NCI-H1436 treated with DMSO at 0.1 percent for 48 hours (cell line): ENCODE results near the gene CA10.

ENCODE experiments used
- DNase-seq: peaks from one replicate; lab custom pipeline; 2025; lab: John Stamatoyannopoulos, UW

Gene CA10

GRCh38 chr17:51817955-51818354 lies 340.6 kb downstream of the CA10 start:
- no peak for DNase-seq

GRCh38 chr17:51817117-51817516 lies 341.4 kb downstream of the CA10 start:
- no peak for DNase-seq

DNA sequence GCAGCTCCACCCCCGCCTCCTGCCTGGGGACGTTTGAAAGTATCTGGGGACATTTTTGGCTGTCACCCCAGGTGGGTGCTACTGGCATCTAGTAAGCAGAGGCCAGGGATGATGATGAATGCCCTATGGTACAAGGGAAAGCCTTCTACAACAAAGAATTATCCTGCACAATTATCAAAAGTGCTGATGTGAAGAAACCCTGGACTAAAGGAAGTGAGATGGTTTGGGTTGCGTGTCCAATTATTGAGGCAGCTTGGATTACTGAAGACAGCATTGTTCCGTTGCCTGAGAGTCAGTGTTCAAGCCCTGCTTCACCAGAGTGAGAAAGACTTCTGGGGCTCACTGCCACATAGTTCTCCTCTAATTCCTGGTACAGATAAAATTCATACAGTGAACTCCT lies 343.4 kb downstream of the CA10 start:
- DNase-seq = no peak

DNA sequence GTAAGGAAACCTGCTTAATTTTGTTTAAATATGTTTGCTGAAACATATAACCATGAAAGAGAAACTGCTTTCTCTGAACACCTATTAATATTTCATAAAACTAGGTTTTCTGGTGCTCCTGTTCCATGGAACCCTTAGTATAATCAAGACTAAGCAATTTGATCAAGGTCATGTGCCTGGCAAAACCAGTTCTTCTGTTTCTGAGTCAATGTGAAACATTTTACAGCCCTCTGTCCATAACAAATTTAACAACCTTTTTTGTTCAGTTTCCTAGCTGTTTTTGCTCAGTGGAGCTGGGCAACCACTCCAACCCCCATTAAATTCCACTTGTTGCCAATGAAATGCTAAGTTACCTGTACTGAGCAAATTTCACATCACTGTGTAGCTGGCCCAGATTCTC lies 344.0 kb downstream of the CA10 start:
- DNase-seq = no peak

DNA sequence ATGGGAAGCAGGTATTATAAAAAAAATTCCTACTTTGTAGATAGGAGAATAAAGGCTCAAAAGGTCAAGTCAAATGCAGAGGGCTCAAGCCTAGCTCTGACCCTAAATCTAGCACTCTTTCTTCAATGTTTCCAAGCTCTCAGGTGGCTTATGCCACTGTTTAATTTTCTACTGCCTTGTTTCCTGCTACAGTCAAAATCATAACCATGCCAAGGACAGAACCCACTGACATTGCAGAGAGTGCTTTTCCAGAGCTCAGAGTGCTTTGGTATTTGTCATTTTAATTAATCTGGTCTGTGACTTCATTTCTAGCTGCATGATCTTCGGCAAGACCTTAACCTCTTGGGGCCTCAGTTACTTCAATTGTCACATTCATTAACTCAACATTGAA lies 344.7 kb downstream of the CA10 start:
- DNase-seq = no peak

GRCh38 chr17:51813140-51813783 lies 345.3 kb downstream of the CA10 start:
- no peak for DNase-seq

- DNase-seq = no peak
Measured at GRCh38 chr17:51807460-51807859, 351.1 kb downstream of the CA10 start.

DNA sequence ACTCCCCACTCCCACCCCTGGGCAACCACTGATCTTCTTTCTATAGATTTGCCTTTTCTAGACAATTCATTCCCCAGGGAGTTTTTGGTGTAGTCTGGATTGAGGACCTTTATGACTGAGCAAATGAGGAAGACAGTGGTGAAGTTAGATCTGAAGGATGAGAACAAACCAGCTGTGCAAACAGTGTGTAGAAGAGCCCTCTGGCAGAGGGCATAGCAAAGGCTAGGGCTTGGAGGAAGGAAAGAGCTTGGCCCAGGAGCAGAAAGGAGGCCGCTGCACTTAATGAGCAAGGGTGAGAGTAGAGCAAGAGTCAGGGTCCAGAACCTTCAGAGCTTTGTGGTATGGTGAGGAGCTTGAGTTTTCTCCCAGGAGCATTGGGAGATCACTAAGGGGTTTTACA lies 352.7 kb downstream of the CA10 start:
- no peak for DNase-seq

DNA sequence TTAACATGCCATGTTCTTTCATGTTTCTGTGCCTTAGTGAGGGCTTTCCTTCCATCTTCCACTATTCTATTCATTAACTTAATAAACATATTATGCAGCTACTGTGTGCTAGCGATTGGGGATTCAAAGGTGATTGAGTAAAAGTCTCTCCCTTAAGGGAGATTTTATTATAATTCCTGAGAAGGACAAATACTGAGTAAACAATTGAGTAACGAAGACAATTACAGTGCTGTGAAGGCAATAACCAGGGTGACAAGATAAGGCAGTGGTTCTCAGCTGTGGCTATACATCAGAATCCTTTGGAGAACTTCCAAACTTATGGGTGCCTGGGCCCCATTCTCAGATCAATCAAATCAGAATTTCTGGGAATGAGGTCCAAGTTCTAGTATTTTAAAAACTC lies 353.3 kb downstream of the CA10 start:
- DNase-seq = no peak

DNA sequence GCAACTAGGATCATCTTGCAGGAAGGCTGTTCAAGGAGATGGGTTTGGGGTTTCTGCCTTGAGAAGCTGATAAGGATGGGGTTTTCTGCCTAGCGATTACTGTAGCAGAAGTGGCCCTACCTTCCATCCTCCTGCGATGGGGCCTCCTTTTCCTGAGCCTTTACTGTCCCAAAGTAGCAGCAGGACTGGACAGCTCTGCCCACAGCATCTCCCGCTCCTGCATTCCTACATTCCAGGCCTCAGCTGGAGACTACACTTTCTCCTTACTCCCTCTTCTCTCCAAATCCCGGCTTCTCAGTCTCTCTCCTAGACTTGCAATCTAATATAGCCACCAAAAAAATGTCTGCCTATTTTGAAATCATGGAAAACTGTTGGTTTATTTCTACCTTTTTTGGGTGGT lies 355.4 kb downstream of the CA10 start:
- no peak for DNase-seq

GRCh38 chr17:51802544-51802943 lies 356.0 kb downstream of the CA10 start:
- DNase-seq = no peak

DNA sequence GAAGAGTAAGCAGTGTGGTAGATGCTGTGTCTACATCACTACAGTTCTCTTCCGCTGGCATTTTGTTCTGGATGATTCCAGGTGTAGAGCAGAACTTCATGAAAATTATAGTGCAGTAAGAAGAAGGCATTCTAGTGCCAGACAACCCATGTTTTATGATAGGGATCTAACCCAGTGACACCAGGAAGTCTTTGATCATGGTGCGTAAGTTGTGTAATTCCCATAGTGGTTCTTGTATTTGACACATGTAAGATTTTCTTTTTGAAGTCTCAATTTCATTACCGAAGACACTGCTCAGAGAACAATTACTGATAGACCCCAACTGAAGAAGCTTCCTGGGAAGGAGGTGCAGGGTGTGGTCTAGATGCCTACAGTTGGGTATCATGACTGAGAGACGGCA lies 356.9 kb downstream of the CA10 start:
- DNase-seq = no peak

DNA sequence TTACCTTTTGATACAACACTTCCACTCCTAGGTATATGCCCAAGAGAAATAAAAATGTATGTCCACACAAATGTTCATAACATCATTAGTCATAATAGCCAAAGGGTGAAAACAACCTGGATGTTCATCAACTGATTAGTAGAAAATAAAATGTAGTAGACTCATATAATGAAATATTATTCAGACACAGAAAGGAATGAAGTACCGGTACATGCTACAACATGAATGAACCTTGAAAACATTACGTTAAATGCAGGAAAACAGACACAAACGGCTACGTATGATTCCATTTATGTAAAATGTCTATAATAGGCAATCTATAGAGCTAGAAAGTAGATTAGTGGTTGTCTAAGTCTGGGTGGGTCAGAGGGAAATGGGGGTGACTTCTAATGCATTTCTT lies 358.5 kb downstream of the CA10 start:
- DNase-seq = no peak

DNA sequence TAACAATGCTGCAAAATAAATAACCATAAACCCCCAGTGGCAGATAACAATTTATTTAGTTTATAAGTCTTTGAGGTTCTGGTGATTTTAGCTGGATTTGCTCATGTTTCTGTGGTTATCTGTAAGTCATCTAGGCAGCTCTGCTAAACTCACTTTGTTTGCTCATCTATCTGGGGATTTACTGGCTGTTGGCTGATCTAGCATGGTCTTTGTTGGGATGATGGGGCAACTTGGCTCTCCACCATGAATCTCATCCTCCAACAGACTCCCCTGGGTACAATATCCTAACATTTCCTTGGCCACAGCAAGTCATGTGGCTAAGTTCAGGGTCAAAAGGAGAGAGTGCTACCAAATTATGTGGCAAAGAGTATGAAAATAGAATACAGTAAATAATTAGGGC lies 359.3 kb downstream of the CA10 start:
- no peak for DNase-seq

DNA sequence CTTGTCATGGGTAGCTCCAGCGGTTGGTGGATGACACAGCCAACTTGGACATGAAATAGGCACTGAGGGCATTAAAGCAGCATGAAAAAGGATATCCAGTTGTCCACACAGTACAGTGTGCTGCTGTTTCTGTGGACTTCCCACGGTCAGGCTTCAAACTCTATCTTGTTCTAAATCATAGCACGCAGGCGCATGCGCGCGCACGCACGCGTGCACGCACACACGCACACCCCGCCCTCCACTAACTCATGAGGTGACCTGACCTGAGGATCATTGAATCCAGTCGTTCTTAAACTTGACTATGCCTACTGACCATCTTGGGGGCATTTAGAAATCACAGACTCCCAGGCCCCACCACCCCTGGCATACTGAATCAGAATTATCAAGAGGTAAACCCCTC lies 361.4 kb downstream of the CA10 start:
- no peak for DNase-seq

GRCh38 chr17:51796026-51796425 lies 362.5 kb downstream of the CA10 start:
- no peak for DNase-seq

DNA sequence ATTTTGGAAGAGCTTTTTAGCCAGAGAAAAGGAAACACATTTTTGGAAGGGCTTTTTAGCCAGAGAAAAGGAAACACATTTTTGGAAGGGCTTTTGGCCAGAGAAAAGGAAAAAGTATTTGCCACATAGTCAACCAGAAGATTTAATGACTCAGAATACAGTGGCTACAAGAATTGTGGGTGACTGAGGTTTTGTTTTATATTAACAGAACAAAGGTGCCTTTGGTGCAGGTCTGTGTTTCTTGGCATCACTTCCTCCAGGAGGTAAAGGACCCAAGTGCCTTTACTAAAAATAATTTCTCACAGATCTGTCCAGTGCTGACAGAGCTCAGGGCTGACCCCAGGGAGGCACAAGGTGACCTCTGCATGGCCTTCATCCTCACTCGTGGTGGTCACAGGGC lies 363.1 kb downstream of the CA10 start:
- DNase-seq = no peak

DNA sequence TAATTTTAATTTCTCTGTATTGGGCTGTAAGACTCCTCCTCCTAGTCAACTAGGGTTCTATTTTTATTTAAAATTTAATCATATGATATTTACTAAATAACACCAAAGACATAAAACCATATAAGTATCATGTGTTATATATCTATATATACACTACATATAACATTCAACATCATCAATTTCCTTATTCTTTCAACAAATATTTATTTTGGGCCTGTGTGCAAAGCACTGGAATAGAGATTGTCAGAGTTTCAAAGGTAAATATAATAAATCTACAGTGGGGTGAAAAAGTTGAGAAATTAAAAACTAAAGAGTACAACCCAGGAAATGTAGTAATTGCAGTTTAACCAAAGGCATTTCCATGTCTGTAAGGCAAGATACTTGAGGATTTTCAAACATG lies 364.0 kb downstream of the CA10 start:
- no peak for DNase-seq

- no peak for DNase-seq
Measured at GRCh38 chr17:51793686-51794085, 364.8 kb downstream of the CA10 start.

GRCh38 chr17:51778842-51779241 lies 379.7 kb downstream of the CA10 start:
- DNase-seq = no peak

- DNase-seq = no peak
Measured at GRCh38 chr17:51770027-51770759, 388.3 kb downstream of the CA10 start.

DNA sequence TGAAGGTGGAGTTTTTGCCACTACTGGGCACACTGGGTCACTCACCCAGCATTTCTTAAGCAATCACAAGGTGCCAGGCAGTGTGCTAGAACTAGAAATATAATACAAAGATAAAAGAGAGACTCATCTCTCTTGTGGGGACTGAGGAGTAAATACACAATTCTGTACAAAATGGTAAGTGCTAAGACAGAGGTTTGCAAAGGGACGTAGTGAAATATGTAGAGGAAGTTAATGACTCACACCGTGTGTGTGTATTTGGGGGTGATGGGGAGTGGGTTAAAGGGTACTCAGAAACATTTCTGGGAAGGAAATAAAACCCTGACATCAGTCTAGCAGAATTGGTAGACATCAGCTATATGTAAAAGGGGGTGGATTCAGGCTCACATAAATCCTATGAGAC lies 389.3 kb downstream of the CA10 start:
- no peak for DNase-seq

GRCh38 chr17:51768706-51769105 lies 389.8 kb downstream of the CA10 start:
- no peak for DNase-seq

GRCh38 chr17:51767287-51767686 lies 391.2 kb downstream of the CA10 start:
- DNase-seq = no peak
